H1 (cell line): Measurements from ENCODE around the gene ITGB8. TPM values are rescaled to one million over a fixed set of nuclear protein-coding genes. Genes with fewer than 3 reads are reported as not detected.

Experiments used
- CTCF ChIA-PET: fragments of 300-600 bp; sonication (Branson Sonifier 250); formaldehyde crosslinking; loops from one replicate; lab custom pipeline; 2021; ENCODE audit not compliant: partially characterized antibody; lab: Charles Lee
- POLR2A ChIA-PET: fragments of 300-600 bp; sonication (Branson Sonifier 250); formaldehyde crosslinking; loops from one replicate; lab custom pipeline; 2021; ENCODE audit warnings: inconsistent platforms; ENCODE audit not compliant: partially characterized antibody; lab: Charles Lee
- DNase-seq, 2 experiments: peaks; one replicate each; pipeline versions ENCODE4 v3.0.0 to v3.0.0-alpha.2; 2010 to 2022; ENCODE audit warnings: low spot score in 2 of 2, low read depth in 1 of 2, mixed read lengths in 1 of 2
- FAIRE-seq: peaks from 2 replicates; lab custom pipeline; 2011; peaks lifted over from hg19 to GRCh38; lab: Jason Lieb, UNC
- H2AFZ ChIP-seq: 2 replicates; pipeline ENCODE4 v1.8.1; 2012; ENCODE audit warnings: low read length, inconsistent platforms
- H2AK5ac ChIP-seq: 2 replicates; pipeline ENCODE4 v1.6.1; 2013; ENCODE audit warnings: low read depth, low read length
- H2BK120ac ChIP-seq: replicated peaks from 2 replicates; pipeline ENCODE3; 2013; ENCODE audit warnings: low read depth, low read length, inconsistent platforms
- H2BK12ac ChIP-seq: 2 replicates; pipeline ENCODE4 v1.6.1; 2013; ENCODE audit warnings: low read depth, low read length
- H2BK15ac ChIP-seq: 2 replicates; pipeline ENCODE4 v1.6.1; 2013; ENCODE audit warnings: low read length
- H2BK20ac ChIP-seq: 2 replicates; pipeline ENCODE4 v1.6.1; 2013; ENCODE audit warnings: low read length
- H2BK5ac ChIP-seq: 2 replicates; pipeline ENCODE4 v1.6.1; 2013; ENCODE audit warnings: low read depth, low read length
- H3K14ac ChIP-seq: 2 replicates; pipeline ENCODE4 v1.6.1; 2013; ENCODE audit warnings: inconsistent platforms; ENCODE audit not compliant: insufficient read length
- H3K18ac ChIP-seq: 2 replicates; pipeline ENCODE4 v1.6.1; 2013; ENCODE audit warnings: low read length; ENCODE audit errors: extremely low read depth
- H3K23ac ChIP-seq: 2 replicates; pipeline ENCODE4 v1.6.1; 2013; ENCODE audit warnings: inconsistent platforms; ENCODE audit not compliant: insufficient read length
- H3K23me2 ChIP-seq: 2 replicates; pipeline ENCODE4 v1.6.1; 2013; ENCODE audit warnings: low read depth, low read length
- H3K27ac ChIP-seq: 2 replicates; pipeline ENCODE4 v1.6.1; 2011; ENCODE audit warnings: low read depth, low read length, inconsistent platforms
- H3K27me3 ChIP-seq, 4 experiments: replicated peaks in 1 of 4; 1 replicate in 1 of 4; 2 replicates in 3 of 4; pipeline versions ENCODE4 v1.6.1 to v1.8.1; 2011 to 2013; ENCODE audit warnings: low read length in 3 of 4, mild to moderate bottlenecking in 3 of 4, inconsistent platforms in 2 of 4, mixed read lengths in 2 of 4, moderate library complexity in 1 of 4; ENCODE audit not compliant: control insufficient read depth in 3 of 4, insufficient read depth in 3 of 4; ENCODE audit errors: extremely low read depth in 1 of 4
- H3K36me3 ChIP-seq, 4 experiments: 2 replicates each; pipeline versions ENCODE4 v1.6.1 to v1.8.1; 2011 to 2013; ENCODE audit warnings: mild to moderate bottlenecking in 4 of 4, low read length in 3 of 4, moderate library complexity in 2 of 4, control low read depth in 1 of 4, inconsistent platforms in 1 of 4; ENCODE audit not compliant: insufficient read depth in 4 of 4, control insufficient read depth in 2 of 4
- H3K4ac ChIP-seq: replicated peaks from 2 replicates; pipeline ENCODE3; 2013; ENCODE audit warnings: low read length, low read depth, mixed read lengths, inconsistent platforms; ENCODE audit not compliant: insufficient read length
- H3K4me1 ChIP-seq, 4 experiments: replicated peaks in 1 of 4; 1 replicate in 1 of 4; 2 replicates in 3 of 4; pipeline versions ENCODE4 v1.6.1 to v1.8.1; 2011 to 2013; ENCODE audit warnings: low read length in 3 of 4, inconsistent platforms in 2 of 4, mixed read lengths in 1 of 4; ENCODE audit not compliant: insufficient read depth in 4 of 4, control insufficient read depth in 3 of 4
- H3K4me2 ChIP-seq, 2 experiments: 2 replicates each; pipeline versions ENCODE4 v1.6.1 to v1.8.1; 2011 to 2013; ENCODE audit warnings: low read depth in 2 of 2, low read length in 2 of 2, control low read depth in 1 of 2, inconsistent platforms in 1 of 2, mild to moderate bottlenecking in 1 of 2; ENCODE audit not compliant: insufficient read depth in 1 of 2
- H3K4me3 ChIP-seq, 4 experiments: fragments of 200-600, 300-600 bp in 1 of 4; sonication (generic), shearing (Covaris generic), sonication (Bioruptor Twin) in 1 of 4; 2 replicates each; pipeline versions ENCODE4 v1.5.1 to v1.8.1; 2011 to 2016; ENCODE audit warnings: low read length in 4 of 4, low read depth in 3 of 4, control low read depth in 2 of 4, inconsistent platforms in 2 of 4, mild to moderate bottlenecking in 2 of 4, mixed read lengths in 1 of 4, moderate library complexity in 1 of 4; ENCODE audit not compliant: insufficient read depth in 2 of 4; ENCODE audit errors: extremely low read depth in 1 of 4
- H3K56ac ChIP-seq: replicated peaks from 2 replicates; pipeline ENCODE3; 2013; ENCODE audit warnings: low read depth, mild to moderate bottlenecking, mixed read lengths, low read length, inconsistent platforms; ENCODE audit not compliant: insufficient read length
- H3K79me1 ChIP-seq: 2 replicates; pipeline ENCODE4 v1.6.1; 2013; ENCODE audit warnings: low read depth, low read length, control low read depth
- H3K79me2 ChIP-seq, 2 experiments: 2 replicates each; pipeline versions ENCODE4 v1.6.1 to v1.8.1; 2012 to 2013; ENCODE audit warnings: low read length in 2 of 2, mild to moderate bottlenecking in 2 of 2, inconsistent platforms in 1 of 2; ENCODE audit not compliant: insufficient read depth in 2 of 2, control insufficient read depth in 1 of 2
- H3K9ac ChIP-seq, 4 experiments: replicated peaks in 1 of 4; 1 replicate in 1 of 4; 2 replicates in 3 of 4; pipeline versions ENCODE4 v1.6.1 to v1.8.1; 2011 to 2013; ENCODE audit warnings: low read depth in 3 of 4, low read length in 3 of 4, control low read depth in 2 of 4, mild to moderate bottlenecking in 2 of 4, moderate library complexity in 2 of 4, inconsistent platforms in 1 of 4; ENCODE audit errors: extremely low read depth in 1 of 4
- H3K9me3 ChIP-seq, 2 experiments: 2 replicates each; pipeline versions ENCODE4 v1.6.1 to v1.8.1; 2012 to 2013; ENCODE audit warnings: mild to moderate bottlenecking in 2 of 2, moderate library complexity in 2 of 2, control low read depth in 1 of 2, inconsistent platforms in 1 of 2, low read depth in 1 of 2, low read length in 1 of 2, mixed read lengths in 1 of 2; ENCODE audit not compliant: insufficient read depth in 2 of 2
- H4K20me1 ChIP-seq, 2 experiments: replicated peaks in 1 of 2; 2 replicates each; pipeline versions ENCODE3 to v1.8.1; 2011 to 2013; ENCODE audit warnings: inconsistent platforms in 2 of 2, low read length in 2 of 2, mild to moderate bottlenecking in 1 of 2; ENCODE audit not compliant: insufficient read depth in 2 of 2, control insufficient read depth in 1 of 2
- H4K5ac ChIP-seq: 2 replicates; pipeline ENCODE4 v1.6.1; 2013; ENCODE audit warnings: low read length, low read depth, mixed read lengths, inconsistent platforms; ENCODE audit not compliant: insufficient read length
- H4K8ac ChIP-seq: 2 replicates; pipeline ENCODE4 v1.8.0; 2013; ENCODE audit warnings: mild to moderate bottlenecking, moderate library complexity, low read length, inconsistent platforms; ENCODE audit not compliant: insufficient read depth; ENCODE audit errors: extremely low read depth
- H4K91ac ChIP-seq: replicated peaks from 2 replicates; pipeline ENCODE3; 2013; ENCODE audit warnings: low read length, mixed read lengths, inconsistent platforms; ENCODE audit not compliant: insufficient read length
- CREB1 ChIP-seq: IDR thresholded peaks from 2 replicates; pipeline ENCODE4 v1.6.1; 2012; ENCODE audit warnings: inconsistent platforms
- SAP30 ChIP-seq: fragments of 300-600 bp; sonication (generic); IDR thresholded peaks from 2 replicates; pipeline ENCODE4 v1.7.1; 2012; ENCODE audit warnings: low read length, moderate library complexity, mild to moderate bottlenecking, inconsistent platforms; ENCODE audit not compliant: insufficient read depth, insufficient replicate concordance
- SP2 ChIP-seq: IDR thresholded peaks from 2 replicates; pipeline ENCODE4 v1.6.1; 2012; ENCODE audit warnings: mild to moderate bottlenecking, low read length, inconsistent platforms
- WGBS, 2 experiments: shearing (Covaris generic) in 1 of 2; methylation state at CpG; one replicate each; pipeline versions ENCODE4 v1.1.6 to v1.1.7; 2013 to 2015; ENCODE audit warnings: low lambda C conversion rate in 2 of 2, mixed read lengths in 2 of 2, inconsistent platforms in 1 of 2, low coverage in 1 of 2, missing lambda C conversion rate in 1 of 2; ENCODE audit not compliant: insufficient replicate concordance in 2 of 2, insufficient coverage in 1 of 2, insufficient read length in 1 of 2; ENCODE audit errors: extremely low coverage in 1 of 2, missing lambda C conversion rate in 1 of 2; 5-methylcytosine and 5-hydroxymethylcytosine counted together
- polyA plus RNA-seq, 7 experiments: library from polyadenylated mRNA; depleted of rRNA in 3 of 7; stranded (reverse) in 5 of 7; unstranded in 2 of 7; fragments of >200 nt in 5 of 7; fragments of 200-250 nt in 2 of 7; gene quantifications; 1 replicate in 5 of 7; 2 replicates in 1 of 7; 4 replicates in 1 of 7; pipeline versions ENCODE4 v1.2.1 to v1.2.3, GENCODE V29; 2011 to 2013; ENCODE audit warnings: missing spikeins in 2 of 7, mixed read lengths in 2 of 7
- total RNA-seq: library from RNA; stranded (reverse); fragmentation: NEBNext Ultra II Directional; extraction: Animal tissue kit (Norgen Biotek cat#: 25700); gene quantifications from 2 replicates; pipeline ENCODE4 v1.2.1, GENCODE V29; 2021

ITGB8 gene
- total and polyA plus RNA-seq, 2 of the 8 experiments (the other 6 are each of a cell fraction or from before 2014, with no cell fraction given) = 1.2 to 3.6 TPM

DNA sequence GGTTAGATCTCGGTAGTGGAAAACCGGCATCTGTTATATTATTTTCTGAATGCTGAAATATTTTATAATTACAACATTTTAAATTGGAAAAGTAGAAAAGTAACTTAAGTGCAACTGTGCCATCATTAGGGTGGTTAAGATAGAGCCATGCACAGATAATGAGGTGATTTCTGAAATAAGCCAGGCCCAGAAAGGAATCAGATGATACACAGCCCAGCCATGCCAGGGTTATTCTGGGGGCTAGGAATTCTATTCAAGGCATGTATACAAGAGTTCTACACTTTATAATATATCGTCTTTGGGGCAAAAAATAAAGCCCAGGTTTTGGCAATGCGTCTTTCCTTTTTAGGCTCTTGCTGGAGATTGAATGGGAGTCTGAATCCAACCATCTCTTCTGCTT lies 128.7 kb downstream of the ITGB8 start:
- Histone ChIP-seq H3K27me3 (no peaks in the 10 kb centered on the region), H3K4ac (no peak overlapping the region), H3K36me3 (no peaks in the 10 kb centered on the region), H2BK12ac (no peak overlapping the region), H3K4me2 (no peak overlapping the region), H4K8ac (no peak overlapping the region), H3K4me3 (no peak overlapping the region), H3K56ac (no peak overlapping the region), H3K4me1 (no peaks in the 10 kb centered on the region), H2AK5ac (no peak overlapping the region), H4K20me1 (no peaks in the 10 kb centered on the region), H3K23ac (no peak overlapping the region), H3K27ac (no peak overlapping the region), H3K9ac (no peak overlapping the region), H2AFZ (no peak overlapping the region), H2BK120ac (no peak overlapping the region), H3K79me1 (no peaks in the 10 kb centered on the region), H4K91ac (no peak overlapping the region), H2BK20ac (no peak overlapping the region), H3K14ac (no peak overlapping the region), H3K9me3 (no peaks in the 10 kb centered on the region), H2BK15ac (no peak overlapping the region), H3K23me2 (no peaks in the 10 kb centered on the region), H3K18ac (no peak overlapping the region), H2BK5ac (no peak overlapping the region), H3K79me2 (no peaks in the 10 kb centered on the region), H4K5ac (no peak overlapping the region)
- peak; percentile 42 for FAIRE-seq
- ChIA-PET CTCF (no interaction called here), POLR2A (no interaction called here)
- no peak for DNase-seq
- TF ChIP-seq SP2 (no peak), SAP30 (no peak), CREB1 (no peak)
- 94% methylated on average over 4 of the region's 4 CpGs; no CpG with 5 or more reads in 1 of the 2 experiments for WGBS, 2 experiments
